SJCRH30 (cell line): ENCODE measurements around the gene CPNE5. TPM values are rescaled to one million over a fixed set of nuclear protein-coding genes. Genes with fewer than 3 reads are reported as not detected.

Experiments
- DNase-seq, 2 experiments: peaks; one replicate each; pipeline ENCODE4 v3.0.0-alpha.2; 2015 to 2020
- H3K27ac ChIP-seq: fragments of 250-450 bp; sonication (Bioruptor Pico); 2 replicates; pipeline ENCODE4 v1.5.1; 2020; ENCODE audit warnings: mild to moderate bottlenecking, moderate library complexity
- H3K27me3 ChIP-seq: fragments of 250-450 bp; sonication (Bioruptor Pico); 2 replicates; pipeline ENCODE4 v1.5.1; 2020; ENCODE audit warnings: mild to moderate bottlenecking, moderate library complexity
- H3K36me3 ChIP-seq: fragments of 250-450 bp; sonication (Bioruptor Pico); 2 replicates; pipeline ENCODE4 v1.5.1; 2020; ENCODE audit warnings: mild to moderate bottlenecking, moderate library complexity
- H3K4me1 ChIP-seq: fragments of 250-450 bp; sonication (Bioruptor Pico); 2 replicates; pipeline ENCODE4 v1.5.1; 2020; ENCODE audit warnings: mild to moderate bottlenecking, moderate library complexity
- H3K4me3 ChIP-seq: fragments of 250-450 bp; sonication (Bioruptor Pico); 2 replicates; pipeline ENCODE4 v1.5.1; 2020; ENCODE audit warnings: mild to moderate bottlenecking, moderate library complexity
- H3K9me3 ChIP-seq: fragments of 250-450 bp; sonication (Bioruptor Pico); replicated peaks from 2 replicates; pipeline ENCODE4 v1.5.1; 2020; ENCODE audit warnings: mild to moderate bottlenecking, moderate library complexity
- total RNA-seq: library from RNA; depleted of rRNA; stranded (reverse); fragments of >200 nt; shearing (Covaris generic); gene quantifications from 2 replicates; pipeline ENCODE4 v1.2.3, GENCODE V29; 2014

CPNE5 gene
- total RNA-seq, 1 experiment from 2014 or later = 0.57 TPM

- H3K4me1 ChIP-seq = no peaks in the 10 kb centered on the region
- no peaks in the 10 kb centered on the region for H3K36me3 ChIP-seq
- no peak overlapping the region for H3K4me3 ChIP-seq
- no peak overlapping the region for H3K27ac ChIP-seq
- peaks cover 18% of the 10 kb centered on the region for H3K27me3 ChIP-seq
- no peaks in the 10 kb centered on the region for H3K9me3 ChIP-seq
- DNase-seq = no peak
These were observed 32.1 kb downstream of the CPNE5 start for GRCh38 chr6:36807143-36807542.

GRCh38 chr6:36805917-36806316, 33.3 kb downstream of the CPNE5 start:
- Histone ChIP-seq H3K27ac (no peak overlapping the region), H3K27me3 (peaks cover 18% of the 10 kb centered on the region), H3K4me3 (no peak overlapping the region), H3K9me3 (no peaks in the 10 kb centered on the region), H3K36me3 (no peaks in the 10 kb centered on the region), H3K4me1 (no peaks in the 10 kb centered on the region)
- DNase-seq = no peak

GRCh38 chr6:36805096-36805797, 34.0 kb downstream of the CPNE5 start:
- peaks cover 18% of the 10 kb centered on the region for H3K27me3 ChIP-seq
- H3K27ac ChIP-seq = no peak overlapping the region

GRCh38 chr6:36804563-36804962, 34.7 kb downstream of the CPNE5 start:
- Histone ChIP-seq H3K4me1 (no peaks in the 10 kb centered on the region), H3K27me3 (peaks cover 18% of the 10 kb centered on the region), H3K9me3 (no peaks in the 10 kb centered on the region; the same call in 1 of the 2 replicates), H3K27ac (no peak overlapping the region), H3K4me3 (no peak overlapping the region), H3K36me3 (no peaks in the 10 kb centered on the region)
- no peak for DNase-seq

More at GRCh38 chr6:36805096-36805797, 34.0 kb downstream of the CPNE5 start:
- Histone ChIP-seq H3K4me1 (no peaks in the 10 kb centered on the region), H3K9me3 (no peaks in the 10 kb centered on the region; the same call in 1 of the 2 replicates), H3K36me3 (no peaks in the 10 kb centered on the region), H3K4me3 (no peak overlapping the region)
- no peak for DNase-seq

GRCh38 chr6:36803908-36804307, 35.3 kb downstream of the CPNE5 start:
- DNase-seq = no peak
- Histone ChIP-seq H3K27me3 (peaks cover 16% of the 10 kb centered on the region), H3K4me1 (no peaks in the 10 kb centered on the region), H3K36me3 (no peaks in the 10 kb centered on the region), H3K9me3 (no peaks in the 10 kb centered on the region; the same call in 1 of the 2 replicates), H3K4me3 (no peak overlapping the region), H3K27ac (no peak overlapping the region)

- no peak overlapping the region for H3K4me3 ChIP-seq
- H3K36me3 ChIP-seq = no peaks in the 10 kb centered on the region
- no peak overlapping the region for H3K27ac ChIP-seq
- no peak for DNase-seq
- peaks cover 14% of the 10 kb centered on the region for H3K27me3 ChIP-seq
- H3K9me3 ChIP-seq = no peaks in the 10 kb centered on the region; the same call in 1 of the 2 replicates
- no peaks in the 10 kb centered on the region for H3K4me1 ChIP-seq
These were observed 35.8 kb downstream of the CPNE5 start for GRCh38 chr6:36803482-36803881.

GRCh38 chr6:36800223-36801076, 38.8 kb downstream of the CPNE5 start:
- Histone ChIP-seq H3K4me1 (no peaks in the 10 kb centered on the region), H3K4me3 (no peak overlapping the region), H3K27ac (no peak overlapping the region), H3K9me3 (no peaks in the 10 kb centered on the region; the same call in 1 of the 2 replicates), H3K36me3 (no peaks in the 10 kb centered on the region), H3K27me3 (no peaks in the 10 kb centered on the region)
- no peak for DNase-seq

- Histone ChIP-seq H3K36me3 (no peaks in the 10 kb centered on the region), H3K27me3 (no peaks in the 10 kb centered on the region), H3K27ac (no peak overlapping the region), H3K4me1 (no peaks in the 10 kb centered on the region), H3K4me3 (no peak overlapping the region), H3K9me3 (no peaks in the 10 kb centered on the region; the same call in 1 of the 2 replicates)
- DNase-seq = no peak
These were observed 40.4 kb downstream of the CPNE5 start for GRCh38 chr6:36798852-36799251.

GRCh38 chr6:36797653-36798052, 41.6 kb downstream of the CPNE5 start:
- Histone ChIP-seq H3K27me3 (no peaks in the 10 kb centered on the region; the same call in 1 of the 2 replicates), H3K27ac (no peak overlapping the region), H3K9me3 (no peaks in the 10 kb centered on the region; the same call in 1 of the 2 replicates), H3K4me1 (no peaks in the 10 kb centered on the region), H3K36me3 (no peaks in the 10 kb centered on the region), H3K4me3 (no peak overlapping the region)
- DNase-seq = no peak

- no peaks in the 10 kb centered on the region; the same call in 1 of the 2 replicates for H3K27me3 ChIP-seq
- no peaks in the 10 kb centered on the region; the same call in 1 of the 2 replicates for H3K9me3 ChIP-seq
- no peak overlapping the region for H3K4me3 ChIP-seq
- H3K36me3 ChIP-seq = no peaks in the 10 kb centered on the region
- no peak for DNase-seq
- H3K27ac ChIP-seq = no peak overlapping the region
- no peaks in the 10 kb centered on the region for H3K4me1 ChIP-seq
These were observed 42.2 kb downstream of the CPNE5 start for GRCh38 chr6:36797055-36797454.

- no peak for DNase-seq
- Histone ChIP-seq H3K27ac (no peak overlapping the region), H3K4me3 (no peak overlapping the region), H3K36me3 (no peaks in the 10 kb centered on the region), H3K27me3 (peaks cover 5% of the 10 kb centered on the region; the same call in 1 of the 2 replicates), H3K9me3 (no peaks in the 10 kb centered on the region), H3K4me1 (no peaks in the 10 kb centered on the region)
These were observed 44.6 kb downstream of the CPNE5 start for GRCh38 chr6:36794713-36795065.

- H3K27me3 ChIP-seq = peaks cover 5% of the 10 kb centered on the region; the same call in 1 of the 2 replicates
- H3K4me3 ChIP-seq = no peak overlapping the region
- no peaks in the 10 kb centered on the region for H3K4me1 ChIP-seq
- no peaks in the 10 kb centered on the region for H3K9me3 ChIP-seq
- no peak overlapping the region for H3K27ac ChIP-seq
- DNase-seq = no peak
- no peaks in the 10 kb centered on the region for H3K36me3 ChIP-seq
These were observed 45.1 kb downstream of the CPNE5 start for GRCh38 chr6:36793913-36794712.

- H3K27me3 ChIP-seq = peaks cover 5% of the 10 kb centered on the region; the same call in 1 of the 2 replicates
- no peaks in the 10 kb centered on the region for H3K9me3 ChIP-seq
- no peaks in the 10 kb centered on the region for H3K36me3 ChIP-seq
- no peak for DNase-seq
- H3K4me1 ChIP-seq = no peaks in the 10 kb centered on the region
- no peak overlapping the region for H3K27ac ChIP-seq
- no peak overlapping the region for H3K4me3 ChIP-seq
These were observed 45.8 kb downstream of the CPNE5 start for GRCh38 chr6:36793296-36793912.

- DNase-seq = no peak
- Histone ChIP-seq H3K27me3 (peaks cover 5% of the 10 kb centered on the region; the same call in 1 of the 2 replicates), H3K36me3 (no peaks in the 10 kb centered on the region), H3K27ac (no peak overlapping the region), H3K9me3 (no peaks in the 10 kb centered on the region), H3K4me1 (no peaks in the 10 kb centered on the region), H3K4me3 (no peak overlapping the region)
These were observed 47.6 kb downstream of the CPNE5 start for GRCh38 chr6:36791521-36792135.
